Fibroblast of skin of left biceps (primary cell): ENCODE measurements around the gene MAPKBP1.

Experiments
- DNase-seq, 2 experiments: peaks; one replicate each; pipeline ENCODE4 v3.0.0-alpha.2; 2013; ENCODE audit warnings: low read depth in 2 of 2

The MAPKBP1 gene

GRCh38 chr15:41850482-41851166, 76.3 kb downstream of the MAPKBP1 start:
- DNase-seq, result no peak

- no peak for DNase-seq
Observed at GRCh38 chr15:41851167-41851523, 76.9 kb downstream of the MAPKBP1 start.

GRCh38 chr15:41851755-41852370, 77.6 kb downstream of the MAPKBP1 start:
- DNase-seq, result no peak

- DNase-seq, result no peak
Observed at GRCh38 chr15:41852736-41853590, 78.7 kb downstream of the MAPKBP1 start.

GRCh38 chr15:41853831-41854230, 79.5 kb downstream of the MAPKBP1 start:
- DNase-seq, result no peak

- DNase-seq, result no peak
Observed at GRCh38 chr15:41854443-41854842, 80.2 kb downstream of the MAPKBP1 start.

- no peak for DNase-seq
Observed at GRCh38 chr15:41855261-41855961, 81.1 kb downstream of the MAPKBP1 start.

GRCh38 chr15:41856262-41856661, 82.0 kb downstream of the MAPKBP1 start:
- no peak for DNase-seq

GRCh38 chr15:41856716-41857115, 82.4 kb downstream of the MAPKBP1 start:
- no peak for DNase-seq

GRCh38 chr15:41857316-41857715, 83.0 kb downstream of the MAPKBP1 start:
- DNase-seq, result no peak

- no peak for DNase-seq
Observed at GRCh38 chr15:41858756-41859155, 84.5 kb downstream of the MAPKBP1 start.

GRCh38 chr15:41860049-41860828, 86.0 kb downstream of the MAPKBP1 start:
- DNase-seq, result no peak

GRCh38 chr15:41861736-41862356, 87.6 kb downstream of the MAPKBP1 start:
- DNase-seq, result no peak

GRCh38 chr15:41862515-41863116, 88.3 kb downstream of the MAPKBP1 start:
- DNase-seq, result no peak

- DNase-seq, result no peak
Observed at GRCh38 chr15:41865490-41866055, 91.3 kb downstream of the MAPKBP1 start.

GRCh38 chr15:41866263-41866703, 92.0 kb downstream of the MAPKBP1 start:
- no peak for DNase-seq

GRCh38 chr15:41866872-41867579, 92.7 kb downstream of the MAPKBP1 start:
- DNase-seq, result no peak

- DNase-seq, result no peak
Observed at GRCh38 chr15:41868321-41868720, 94.0 kb downstream of the MAPKBP1 start.
